RWPE1 (cell line): ENCODE measurements around the gene DCDC1.

Source experiments
- CTCF ChIA-PET: fragments of 350-600 bp; sonication (Branson Sonifier 250); formaldehyde crosslinking; extraction: SDS; loops from one replicate; lab custom pipeline; 2021; lab: Yijun Ruan, JAX
- POLR2A ChIA-PET: fragments of 400-600 bp; formaldehyde crosslinking; extraction: SDS; loops from one replicate; lab custom pipeline; 2020; ENCODE audit warnings: antibody characterized with exemption; ENCODE audit not compliant: low non-redundant PET; lab: Yijun Ruan, JAX
- DNase-seq: peaks from one replicate; pipeline ENCODE4 v3.0.0; 2012; ENCODE audit warnings: low spot score
- H3K27ac ChIP-seq: fragments of 450-650 bp; 2 replicates; pipeline ENCODE4 v1.5.1; 2017
- TF ChIP-seq, protein P1 (sequence below): fragments of 450-650 bp; conservative IDR thresholded peaks from 2 replicates; pipeline ENCODE4 v1.5.1; 2017; ENCODE audit warnings: low read depth, mild to moderate bottlenecking

Gene DCDC1

GRCh38 chr11:30991376-30991775 lies 378.2 kb downstream of the DCDC1 start:
- ChIA-PET POLR2A (no interaction called here), CTCF (no interaction called here)
- no peak for DNase-seq
- no peak overlapping the region for H3K27ac ChIP-seq
- TF ChIP-seq, protein P1, sequence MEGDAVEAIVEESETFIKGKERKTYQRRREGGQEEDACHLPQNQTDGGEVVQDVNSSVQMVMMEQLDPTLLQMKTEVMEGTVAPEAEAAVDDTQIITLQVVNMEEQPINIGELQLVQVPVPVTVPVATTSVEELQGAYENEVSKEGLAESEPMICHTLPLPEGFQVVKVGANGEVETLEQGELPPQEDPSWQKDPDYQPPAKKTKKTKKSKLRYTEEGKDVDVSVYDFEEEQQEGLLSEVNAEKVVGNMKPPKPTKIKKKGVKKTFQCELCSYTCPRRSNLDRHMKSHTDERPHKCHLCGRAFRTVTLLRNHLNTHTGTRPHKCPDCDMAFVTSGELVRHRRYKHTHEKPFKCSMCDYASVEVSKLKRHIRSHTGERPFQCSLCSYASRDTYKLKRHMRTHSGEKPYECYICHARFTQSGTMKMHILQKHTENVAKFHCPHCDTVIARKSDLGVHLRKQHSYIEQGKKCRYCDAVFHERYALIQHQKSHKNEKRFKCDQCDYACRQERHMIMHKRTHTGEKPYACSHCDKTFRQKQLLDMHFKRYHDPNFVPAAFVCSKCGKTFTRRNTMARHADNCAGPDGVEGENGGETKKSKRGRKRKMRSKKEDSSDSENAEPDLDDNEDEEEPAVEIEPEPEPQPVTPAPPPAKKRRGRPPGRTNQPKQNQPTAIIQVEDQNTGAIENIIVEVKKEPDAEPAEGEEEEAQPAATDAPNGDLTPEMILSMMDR, result no peak

DNA sequence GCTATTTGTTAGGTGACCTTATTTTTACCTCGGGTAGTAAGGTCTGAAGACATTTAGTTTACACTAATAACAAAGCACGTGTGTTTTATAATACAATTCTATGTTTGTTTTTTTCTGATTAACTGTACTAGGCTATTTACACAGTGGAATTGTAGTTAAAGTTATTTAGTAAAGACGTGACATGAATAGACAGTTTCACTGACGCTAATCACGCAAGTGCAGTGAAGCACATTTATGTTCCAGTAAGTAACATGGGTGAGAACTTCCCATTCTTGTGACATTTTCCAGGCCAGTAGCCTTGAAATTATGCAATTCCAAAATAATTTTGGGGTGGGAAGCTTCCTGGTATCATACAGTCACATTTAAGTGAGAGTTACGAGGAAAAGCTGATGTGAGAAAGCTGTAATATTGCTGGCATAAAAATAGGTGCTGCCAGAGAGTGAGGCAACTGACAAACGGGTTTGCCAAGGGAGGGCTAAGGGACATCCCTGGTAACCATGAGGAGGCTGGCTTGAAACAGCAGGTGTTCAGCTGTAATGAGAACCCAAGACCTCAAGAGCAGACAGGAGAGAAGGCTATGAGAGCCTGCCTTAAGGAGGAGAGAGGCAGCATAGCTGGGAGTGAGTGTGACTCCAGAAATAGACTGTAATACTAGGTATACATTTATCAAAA lies 378.8 kb downstream of the DCDC1 start:
- DNase-seq, result no peak
- ChIA-PET CTCF (interaction anchor here (0.6 kb wide), 1 partner anchor 636 kb away, joined by 5 read pairs; no protein-coding TSS in a partner anchor), POLR2A (no interaction called here)
- TF ChIP-seq, protein P1, result no peak
- H3K27ac ChIP-seq, result no peak overlapping the region

GRCh38 chr11:30987819-30988218 lies 381.7 kb downstream of the DCDC1 start:
- no peak for DNase-seq
- POLR2A ChIA-PET, result no interaction called here
- CTCF ChIA-PET, result no interaction called here
- TF ChIP-seq, protein P1, result no peak
- no peak overlapping the region for H3K27ac ChIP-seq

GRCh38 chr11:30985536-30985935 lies 384.0 kb downstream of the DCDC1 start:
- H3K27ac ChIP-seq, result no peak overlapping the region
- no peak for DNase-seq
- ChIA-PET POLR2A (no interaction called here), CTCF (no interaction called here)
- TF ChIP-seq, protein P1, result no peak

DNA sequence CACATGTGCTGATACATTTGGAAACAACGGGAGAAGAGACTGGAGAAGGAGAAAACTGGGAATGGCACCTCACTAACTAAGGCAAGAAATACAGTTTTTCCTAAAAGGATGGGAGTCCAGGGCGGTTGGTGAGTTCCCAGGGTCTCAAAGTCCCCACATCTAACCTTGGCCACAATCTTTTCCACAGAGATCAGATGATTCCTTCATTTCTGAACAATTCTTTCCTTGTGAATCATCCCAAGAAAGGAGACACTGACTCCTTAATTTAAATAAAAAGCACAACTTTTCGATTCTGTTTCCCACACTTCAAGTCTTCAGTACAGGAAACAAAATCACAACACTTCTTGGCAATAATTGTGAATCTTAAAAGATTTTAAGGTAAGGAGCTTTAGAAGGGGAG lies 384.7 kb downstream of the DCDC1 start:
- TF ChIP-seq, protein P1, result no peak
- ChIA-PET CTCF (no interaction called here), POLR2A (no interaction called here)
- H3K27ac ChIP-seq, result no peak overlapping the region
- DNase-seq, result no peak

DNA sequence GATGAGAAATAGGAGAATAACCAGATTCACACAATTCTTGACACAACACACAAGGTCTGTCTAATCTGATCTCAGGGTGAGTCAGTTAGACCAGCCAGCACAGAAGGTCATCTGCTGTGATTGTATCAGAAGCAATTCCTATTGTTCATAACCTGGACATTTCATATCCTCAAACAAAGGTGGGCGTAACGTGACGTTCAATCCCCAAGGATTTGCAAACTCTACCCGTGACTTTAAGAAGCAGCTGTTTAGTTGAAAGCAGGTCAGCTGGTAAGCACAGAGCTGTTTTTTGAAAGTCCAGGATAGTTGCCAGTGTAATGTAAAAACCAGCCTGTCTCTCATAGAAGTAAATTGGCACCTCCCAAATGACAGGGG lies 385.1 kb downstream of the DCDC1 start:
- no peak overlapping the region for H3K27ac ChIP-seq
- DNase-seq, result no peak
- ChIA-PET CTCF (no interaction called here), POLR2A (no interaction called here)
- TF ChIP-seq, protein P1, result no peak
